Measurements from ENCODE around the gene PSMB5. TPM values are rescaled to one million over a fixed set of nuclear protein-coding genes. Genes with fewer than 3 reads are reported as not detected.

The PSMB5 gene
- total and polyA plus RNA-seq, 2 experiments from 2014 or later = 171 to 319 TPM

DNA sequence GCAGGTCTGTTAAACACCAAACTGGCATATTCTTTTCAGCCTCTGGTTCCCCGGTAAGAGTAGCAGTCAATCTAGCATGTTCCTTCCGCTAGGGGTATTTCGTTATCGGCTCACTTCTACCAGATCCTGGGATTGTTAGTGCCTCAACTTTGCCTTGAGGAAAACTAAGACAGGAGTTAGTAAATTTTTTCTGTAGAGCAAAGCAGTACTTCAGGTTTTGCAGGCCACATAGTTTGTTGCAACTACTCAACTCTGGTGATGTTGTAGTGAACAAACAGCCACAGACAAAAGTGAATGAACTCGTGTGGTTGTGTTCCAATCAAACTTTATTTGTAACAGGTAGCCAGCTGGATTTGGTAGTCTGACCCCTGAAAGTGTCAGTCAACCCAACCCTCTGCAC, 28.9 kb upstream of the PSMB5 start:
- no peak overlapping the region for H3K27ac ChIP-seq
- peaks cover 33% of the 10 kb centered on the region for H4K20me1 ChIP-seq (ENCODE audit: insufficient read depth, poor library complexity, severe bottlenecking)
- peaks cover 10% of the 10 kb centered on the region for H3K4me1 ChIP-seq (ENCODE audit: insufficient read depth)
- H3K36me3 ChIP-seq (replicated peaks; ENCODE audit: insufficient read depth, low read depth) = no peaks in the 10 kb centered on the region
- no peak overlapping the region for H3K4me3 ChIP-seq
- no peaks in the 10 kb centered on the region for H3K9me2 ChIP-seq (replicated peaks; ENCODE audit: insufficient read depth)
- no peaks in the 10 kb centered on the region for H3K9me3 ChIP-seq (ENCODE audit: low read depth)
- DNase-seq (ENCODE audit: low spot score) = no peak
- no peak for TF ChIP-seq EZH2 (IDR thresholded peaks at IDR 0.05; ENCODE audit: borderline replicate concordance)
- TF ChIP-seq, protein P1, sequence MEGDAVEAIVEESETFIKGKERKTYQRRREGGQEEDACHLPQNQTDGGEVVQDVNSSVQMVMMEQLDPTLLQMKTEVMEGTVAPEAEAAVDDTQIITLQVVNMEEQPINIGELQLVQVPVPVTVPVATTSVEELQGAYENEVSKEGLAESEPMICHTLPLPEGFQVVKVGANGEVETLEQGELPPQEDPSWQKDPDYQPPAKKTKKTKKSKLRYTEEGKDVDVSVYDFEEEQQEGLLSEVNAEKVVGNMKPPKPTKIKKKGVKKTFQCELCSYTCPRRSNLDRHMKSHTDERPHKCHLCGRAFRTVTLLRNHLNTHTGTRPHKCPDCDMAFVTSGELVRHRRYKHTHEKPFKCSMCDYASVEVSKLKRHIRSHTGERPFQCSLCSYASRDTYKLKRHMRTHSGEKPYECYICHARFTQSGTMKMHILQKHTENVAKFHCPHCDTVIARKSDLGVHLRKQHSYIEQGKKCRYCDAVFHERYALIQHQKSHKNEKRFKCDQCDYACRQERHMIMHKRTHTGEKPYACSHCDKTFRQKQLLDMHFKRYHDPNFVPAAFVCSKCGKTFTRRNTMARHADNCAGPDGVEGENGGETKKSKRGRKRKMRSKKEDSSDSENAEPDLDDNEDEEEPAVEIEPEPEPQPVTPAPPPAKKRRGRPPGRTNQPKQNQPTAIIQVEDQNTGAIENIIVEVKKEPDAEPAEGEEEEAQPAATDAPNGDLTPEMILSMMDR (IDR thresholded peaks at IDR 0.05; ENCODE audit: poor library complexity) = no peak
- TF ChIP-seq EZH2phosphoT487 (IDR thresholded peaks at IDR 0.05; ENCODE audit: low read depth, severe bottlenecking, unreplicated experiment) = no peak
- H3K79me2 ChIP-seq = peaks cover 49% of the 10 kb centered on the region
- no peaks in the 10 kb centered on the region for H3K27me3 ChIP-seq
- WGBS (ENCODE audit: low lambda C conversion rate, missing lambda C conversion rate) = 77% methylated on average over 5 of the region's 5 CpGs
- no peak overlapping the region for H3K4me2 ChIP-seq
- no peak overlapping the region for H2AFZ ChIP-seq

DNA sequence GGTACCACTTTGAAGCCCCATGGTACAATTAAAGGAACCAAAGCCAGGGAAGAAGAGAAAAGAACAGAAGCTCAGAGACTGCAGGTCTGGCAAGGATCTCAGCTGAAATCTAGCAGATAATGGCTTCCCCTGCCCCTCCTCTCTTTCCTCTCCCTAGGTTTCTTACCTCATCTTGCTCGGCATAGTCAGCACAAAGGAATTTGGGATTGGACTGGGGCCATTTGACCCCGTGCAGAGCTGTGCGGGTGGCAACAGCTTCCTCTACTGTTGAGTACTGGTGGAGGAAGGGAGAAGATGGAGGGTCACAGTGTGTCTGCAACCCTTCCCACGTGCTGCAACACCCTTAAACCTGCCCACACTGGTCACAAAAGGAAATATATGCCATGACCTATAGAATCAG, 27.3 kb upstream of the PSMB5 start:
- H3K27me3 ChIP-seq = no peaks in the 10 kb centered on the region
- H3K36me3 ChIP-seq (replicated peaks; ENCODE audit: insufficient read depth, low read depth) = no peaks in the 10 kb centered on the region
- TF ChIP-seq EZH2phosphoT487 (IDR thresholded peaks at IDR 0.05; ENCODE audit: low read depth, severe bottlenecking, unreplicated experiment) = no peak
- TF ChIP-seq, protein P1 (IDR thresholded peaks at IDR 0.05; ENCODE audit: poor library complexity) = no peak
- H3K4me1 ChIP-seq (ENCODE audit: insufficient read depth) = peaks cover 10% of the 10 kb centered on the region
- no peak overlapping the region for H2AFZ ChIP-seq
- peak overlapping the region; percentile 75 for H3K27ac ChIP-seq
- H3K4me2 ChIP-seq = no peak overlapping the region
- 32% methylated on average over 4 of the region's 4 CpGs for WGBS (ENCODE audit: low lambda C conversion rate, missing lambda C conversion rate)
- H3K79me2 ChIP-seq = peaks cover 33% of the 10 kb centered on the region
- H3K4me3 ChIP-seq = no peak overlapping the region
- peaks cover 25% of the 10 kb centered on the region for H4K20me1 ChIP-seq (ENCODE audit: insufficient read depth, poor library complexity, severe bottlenecking)
- no peaks in the 10 kb centered on the region for H3K9me3 ChIP-seq (ENCODE audit: low read depth)
- DNase-seq (ENCODE audit: low spot score) = peak; percentile 83
- H3K9me2 ChIP-seq (replicated peaks; ENCODE audit: insufficient read depth) = no peaks in the 10 kb centered on the region

DNA sequence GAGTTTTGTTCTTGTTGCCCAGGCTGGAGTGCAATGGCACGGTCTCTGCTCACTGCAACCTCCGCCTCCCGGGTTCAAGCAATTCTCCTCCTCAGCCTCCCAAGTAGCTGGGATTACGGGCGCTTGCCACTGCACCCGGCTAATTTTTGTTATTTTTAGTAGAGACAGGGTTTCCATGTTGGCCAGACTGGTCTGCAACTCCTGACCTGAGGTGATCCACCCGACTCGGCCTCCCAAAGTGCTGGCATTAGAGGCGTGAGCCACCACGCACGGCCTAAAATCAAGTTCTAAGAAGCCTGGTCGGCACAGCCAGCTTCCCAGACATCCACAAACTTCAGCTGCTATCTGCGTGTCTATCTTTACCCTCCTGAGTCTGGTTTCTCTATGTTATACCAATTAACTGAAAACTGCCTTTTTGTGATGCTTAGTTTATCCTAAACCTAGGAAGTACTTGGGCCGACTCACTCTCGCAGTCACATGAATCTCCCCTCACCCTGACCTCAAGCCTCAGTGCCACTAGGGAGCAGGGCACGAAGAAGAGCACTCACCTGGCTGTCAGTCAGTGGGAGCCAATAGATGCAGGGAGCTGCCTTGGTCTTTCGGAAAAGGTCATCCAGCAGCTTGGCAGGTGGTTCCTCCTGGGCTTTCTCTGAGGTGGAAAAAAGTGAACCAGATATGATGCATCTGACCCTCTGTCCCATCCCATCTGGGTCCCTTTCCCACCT, 26.0 kb upstream of the PSMB5 start:
- no peak overlapping the region for H3K27ac ChIP-seq
- TF ChIP-seq EZH2phosphoT487 (IDR thresholded peaks at IDR 0.05; ENCODE audit: low read depth, severe bottlenecking, unreplicated experiment) = no peak
- TF ChIP-seq EZH2 (IDR thresholded peaks at IDR 0.05; ENCODE audit: borderline replicate concordance) = no peak
- TF ChIP-seq, protein P1 (IDR thresholded peaks at IDR 0.05; ENCODE audit: poor library complexity) = no peak
- no peaks in the 10 kb centered on the region for H3K36me3 ChIP-seq (replicated peaks; ENCODE audit: insufficient read depth, low read depth)

More for the DNA sequence above, 26.0 kb upstream of the PSMB5 start:
- peaks cover 12% of the 10 kb centered on the region for H4K20me1 ChIP-seq (ENCODE audit: insufficient read depth, poor library complexity, severe bottlenecking)
- H2AFZ ChIP-seq = no peak overlapping the region
- H3K9me2 ChIP-seq (replicated peaks; ENCODE audit: insufficient read depth) = no peaks in the 10 kb centered on the region
- WGBS (ENCODE audit: low lambda C conversion rate, missing lambda C conversion rate) = 95% methylated on average over 17 of the region's 17 CpGs
- H3K27me3 ChIP-seq = no peaks in the 10 kb centered on the region
- H3K4me1 ChIP-seq (ENCODE audit: insufficient read depth) = peaks cover 21% of the 10 kb centered on the region
- peaks cover 20% of the 10 kb centered on the region for H3K79me2 ChIP-seq
- DNase-seq (ENCODE audit: low spot score) = no peak
- H3K4me3 ChIP-seq = no peak overlapping the region
- no peaks in the 10 kb centered on the region for H3K9me3 ChIP-seq (ENCODE audit: low read depth)
- no peak overlapping the region for H3K4me2 ChIP-seq

Measured in hepatocyte (in vitro differentiated cells).